NCI-H526 (cell line): Measurements from ENCODE around the gene CHST1.

Experiments used
- DNase-seq, 2 experiments: peaks; one replicate each; lab custom pipeline; 2025; lab: John Stamatoyannopoulos, UW

Gene CHST1

DNA sequence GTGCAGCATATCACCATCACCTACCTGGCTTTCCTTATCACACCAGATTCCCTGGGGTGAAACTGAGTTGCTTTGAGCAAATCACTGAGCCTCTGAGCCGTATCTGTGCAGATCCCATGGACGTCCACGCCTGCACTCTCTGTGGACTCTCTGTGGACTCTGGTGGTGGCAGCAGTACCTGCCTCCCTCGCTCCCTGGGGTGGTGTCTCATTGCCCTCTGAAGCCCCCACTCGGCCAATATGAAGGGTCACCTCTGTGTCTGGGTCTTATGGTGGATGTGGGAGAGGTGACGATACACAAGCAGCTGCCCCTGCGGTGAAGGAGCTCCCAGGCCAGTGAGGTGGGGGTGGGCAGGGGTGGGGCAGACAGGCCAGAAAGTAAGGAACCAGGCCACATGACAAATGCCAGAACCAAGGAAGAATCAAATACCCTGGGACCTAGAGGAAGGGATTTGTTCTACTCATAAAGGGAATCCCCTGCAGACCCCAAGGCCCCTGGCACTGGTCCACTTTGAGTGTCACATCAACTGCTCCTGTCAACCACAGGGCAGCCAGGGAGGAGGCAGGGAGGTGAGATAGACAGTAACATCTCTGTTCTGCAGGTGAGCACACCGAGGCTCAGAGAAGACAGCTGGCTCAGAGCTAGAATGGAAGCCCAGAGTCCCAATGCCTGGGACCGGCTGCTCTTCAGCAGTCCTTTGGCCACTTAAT, 9.2 kb upstream of the CHST1 start:
- no peak for DNase-seq

DNA sequence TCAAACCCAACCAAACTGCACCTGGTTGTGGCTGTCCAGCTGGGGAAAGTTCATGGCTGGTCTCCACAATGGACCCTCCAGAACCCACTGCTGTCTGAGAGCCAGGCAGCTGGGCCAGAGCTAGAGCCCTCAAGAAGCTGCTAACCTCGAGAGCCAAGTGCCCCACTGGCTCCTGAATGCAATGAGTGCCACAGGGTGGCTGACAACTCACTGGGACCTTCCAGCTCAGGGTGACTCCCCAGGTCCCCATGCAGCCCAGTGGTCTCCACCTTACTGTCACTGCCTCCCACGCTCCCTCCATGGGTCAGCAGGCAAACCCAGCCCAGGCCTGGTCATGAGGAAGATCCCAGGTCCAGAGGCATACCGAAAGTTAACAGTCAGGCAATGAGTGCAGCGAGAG, 8.0 kb upstream of the CHST1 start:
- DNase-seq = no peak

DNA sequence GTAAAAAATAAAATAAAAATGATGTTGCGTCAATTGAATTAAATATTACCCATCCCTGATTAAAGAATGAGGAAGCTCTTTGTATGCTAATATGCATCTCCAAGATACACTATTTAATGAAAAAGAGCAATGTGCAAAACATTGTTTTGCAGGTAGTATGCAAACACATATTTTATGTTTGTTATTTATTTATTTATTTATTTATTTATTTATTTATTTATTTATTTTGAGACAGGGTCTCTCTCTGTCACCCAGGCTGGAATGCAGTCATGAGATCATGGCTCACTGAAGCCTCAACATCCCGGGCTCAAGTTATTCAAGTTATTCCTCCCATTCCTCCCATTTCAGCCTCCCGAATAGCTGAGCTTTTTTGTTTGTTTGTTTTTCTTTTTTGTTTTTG, 7.2 kb upstream of the CHST1 start:
- DNase-seq = no peak

DNA sequence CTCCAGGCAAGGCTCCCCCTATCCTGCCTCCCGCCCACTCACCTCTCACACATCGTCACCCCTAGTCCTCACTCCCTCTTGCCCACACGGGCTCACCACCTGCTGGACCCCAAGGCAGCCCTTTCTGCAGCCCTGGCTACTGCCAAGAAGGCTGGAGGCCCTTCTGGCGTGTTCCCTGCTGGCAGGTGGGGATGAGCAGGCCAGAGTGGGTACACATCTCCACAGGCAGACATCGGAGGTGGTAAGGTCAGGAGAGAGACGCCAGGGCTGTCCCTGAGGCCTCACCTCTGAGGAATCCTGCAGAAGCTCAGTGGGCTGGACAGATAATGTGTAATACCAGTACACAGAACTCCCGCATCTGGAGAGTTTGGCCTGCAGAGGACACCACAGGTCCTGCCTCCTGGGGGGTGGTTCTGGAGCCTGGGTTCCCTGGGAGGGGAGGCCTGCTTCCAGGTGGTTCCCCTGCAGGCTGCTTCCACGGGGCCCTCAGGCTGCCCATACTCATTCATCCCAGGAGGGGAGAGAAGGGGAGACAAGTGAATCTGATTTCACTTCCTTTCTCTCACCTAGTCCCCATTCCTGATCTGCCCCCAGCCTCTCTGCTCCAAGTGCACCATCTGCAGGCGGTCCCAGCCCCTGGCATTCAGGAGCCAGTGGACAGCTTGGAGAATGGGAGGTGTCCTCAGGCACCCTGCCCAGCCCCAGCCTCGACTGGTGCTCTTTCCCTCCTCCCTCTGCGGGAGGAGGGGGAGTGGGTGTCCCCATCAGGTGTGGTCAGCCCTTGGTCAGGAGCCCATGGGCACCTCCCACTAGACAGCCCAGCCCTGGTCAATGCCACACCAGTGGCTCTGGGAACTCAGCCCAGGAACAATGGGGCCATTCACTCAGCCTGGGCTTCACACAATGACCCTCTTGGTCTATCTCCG, 6.1 kb upstream of the CHST1 start:
- DNase-seq = peak in 1 of 2 experiments; percentile 27

DNA sequence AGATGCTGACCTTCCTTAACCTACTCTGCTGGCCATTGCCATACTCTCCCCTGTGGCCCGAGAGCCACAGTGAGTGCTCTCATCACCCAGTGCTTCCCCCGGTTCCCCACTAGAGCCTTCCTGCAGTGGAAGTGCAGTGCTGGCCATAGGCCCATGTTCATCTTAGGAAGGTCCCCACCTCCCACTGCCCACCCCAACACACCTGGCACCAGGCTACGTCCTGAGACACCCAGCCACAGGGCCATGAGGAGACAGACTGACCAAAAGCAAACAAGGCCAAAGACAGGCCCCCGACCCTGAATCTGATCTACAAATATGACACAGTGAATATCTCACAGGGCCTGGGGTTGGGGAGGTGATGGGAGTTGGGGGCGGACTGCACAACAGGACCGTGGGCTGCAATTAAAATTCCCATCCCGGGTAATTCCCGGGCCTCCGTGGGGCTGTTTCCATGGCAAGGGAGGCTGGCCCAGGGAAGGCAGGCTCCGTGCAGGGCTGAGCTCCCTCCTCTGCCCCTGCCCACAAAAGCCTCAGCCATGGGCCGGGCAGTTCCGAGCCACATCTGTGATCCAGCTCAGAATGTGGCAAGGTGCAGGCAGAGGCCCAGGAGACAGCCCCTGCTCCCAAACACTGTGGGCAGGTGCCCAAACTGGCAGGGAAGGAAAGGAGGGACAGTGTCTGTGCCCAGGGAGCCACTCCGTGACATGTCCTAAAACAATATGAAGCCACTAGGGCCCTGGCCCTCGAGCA, 5.1 kb upstream of the CHST1 start:
- no peak for DNase-seq

DNA sequence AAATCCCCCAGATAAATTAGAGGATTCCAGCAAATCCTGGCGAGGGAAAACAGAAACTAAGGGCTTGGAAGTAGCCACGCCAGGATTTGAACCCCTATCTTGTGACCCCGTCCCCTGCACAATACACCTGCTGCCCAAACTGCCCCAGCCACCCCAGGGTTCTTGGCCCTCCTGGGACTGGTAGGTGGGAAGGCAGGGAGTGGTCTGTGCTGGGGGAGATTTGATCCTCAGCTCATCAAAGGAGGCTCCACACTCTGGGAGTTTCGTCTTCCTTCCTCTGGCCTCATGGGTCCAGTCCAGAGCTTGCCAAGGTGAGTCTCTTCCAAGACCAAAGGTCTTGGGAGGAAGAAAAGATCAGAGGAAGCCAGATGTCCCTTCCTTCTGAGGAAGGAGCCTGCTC, 4.5 kb upstream of the CHST1 start:
- DNase-seq = no peak

DNA sequence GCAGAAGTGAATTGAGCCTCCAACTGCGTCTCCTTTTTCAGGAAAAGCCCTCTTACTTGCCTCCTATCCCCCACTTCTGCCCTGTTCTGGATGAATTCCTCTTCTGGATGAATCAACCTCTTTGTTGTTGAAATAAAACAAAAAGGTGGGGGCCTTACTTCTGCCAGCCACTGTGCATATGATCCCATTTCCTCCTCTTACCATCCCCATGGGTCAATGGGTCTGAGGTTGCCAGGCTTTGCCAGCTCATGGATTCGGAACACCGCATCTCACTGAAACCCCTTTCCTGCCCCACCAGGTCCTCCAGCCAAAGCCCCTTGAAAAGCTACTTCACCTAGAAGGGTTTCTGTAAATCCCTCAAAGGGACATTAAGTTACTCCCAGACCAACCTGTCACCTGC, 3.7 kb upstream of the CHST1 start:
- DNase-seq = no peak

DNA sequence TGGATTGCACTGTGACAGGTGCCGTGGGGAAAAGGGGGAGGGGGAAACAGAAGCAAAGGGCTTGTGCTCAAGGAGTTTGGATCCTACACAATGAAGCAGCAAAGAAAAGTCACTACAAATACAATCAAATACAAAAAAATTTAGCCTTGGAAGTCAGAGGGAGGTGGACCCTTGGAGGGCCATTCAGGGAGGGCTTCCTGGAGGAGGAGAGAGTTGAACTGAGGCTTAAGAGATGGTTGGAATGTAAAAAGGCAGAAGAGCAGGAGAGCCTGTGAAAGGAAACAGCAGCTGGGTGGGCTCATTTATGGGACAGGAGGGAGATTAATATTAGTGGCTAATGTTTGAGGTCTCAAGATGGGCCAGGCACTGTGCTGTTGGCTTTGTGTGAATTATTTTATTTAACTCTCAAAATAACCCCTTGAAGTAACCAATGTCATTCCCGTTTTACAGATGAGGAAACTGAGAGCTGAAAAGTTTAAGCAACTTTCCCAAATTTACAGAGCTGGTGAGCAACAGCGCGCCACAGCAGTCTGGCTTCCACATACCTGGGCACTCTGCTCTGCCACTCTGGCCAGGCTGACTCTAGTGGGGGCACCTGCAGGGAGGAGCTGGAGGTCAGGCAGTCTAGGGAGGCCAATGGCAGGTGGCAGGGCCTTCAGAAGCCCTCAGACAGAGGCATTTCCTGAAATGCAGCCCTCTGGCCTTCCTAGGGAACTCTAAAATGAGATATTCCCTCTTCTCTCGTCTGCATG, 2.7 kb upstream of the CHST1 start:
- no peak for DNase-seq

DNA sequence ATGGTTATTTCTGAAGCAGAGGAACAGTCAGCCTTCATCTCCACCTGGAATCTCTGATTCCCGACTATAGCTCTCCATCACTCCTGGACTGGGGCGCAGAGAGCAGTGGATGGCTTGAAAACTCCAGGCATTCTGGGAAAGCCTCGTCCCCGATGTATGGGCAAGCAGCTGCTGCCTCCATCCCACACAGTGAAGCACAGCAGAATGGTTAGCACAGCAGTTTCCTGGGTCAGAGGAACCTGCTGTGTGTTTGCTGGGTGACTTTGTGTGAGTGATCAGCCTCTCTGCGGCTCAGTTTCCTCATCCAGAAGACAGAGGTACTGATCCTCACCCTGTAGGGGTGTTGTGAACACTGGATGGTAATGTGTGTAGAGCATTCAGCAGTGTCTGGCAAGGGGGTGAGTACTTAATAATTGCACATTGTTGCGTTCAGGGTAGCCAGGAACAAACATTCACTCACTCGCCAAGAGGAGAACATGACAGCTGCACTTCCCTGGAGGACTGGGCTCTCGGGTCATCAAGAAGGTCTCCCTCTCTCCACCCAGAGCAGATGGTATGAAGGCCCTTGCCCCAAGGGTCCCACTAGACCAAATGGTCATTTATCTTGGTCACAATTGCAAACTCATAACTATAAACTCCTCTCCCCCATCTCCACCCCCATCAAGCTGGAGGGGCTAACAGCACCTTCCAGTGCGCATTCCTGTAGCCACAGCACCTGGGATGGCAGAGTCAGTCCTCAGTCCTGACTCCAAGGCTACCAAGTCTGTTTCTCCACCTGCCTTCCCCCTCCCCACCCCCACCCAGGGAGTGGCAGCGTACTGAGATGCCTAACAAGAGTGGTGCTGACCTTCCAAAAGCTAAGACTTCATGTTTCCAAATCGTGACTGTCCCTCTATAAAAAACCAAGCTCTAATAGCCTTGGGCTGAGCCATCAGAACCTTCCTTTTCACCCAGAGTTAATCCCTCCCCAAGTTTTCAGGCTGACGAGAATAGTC, 1.5 kb upstream of the CHST1 start:
- no peak for DNase-seq

DNA sequence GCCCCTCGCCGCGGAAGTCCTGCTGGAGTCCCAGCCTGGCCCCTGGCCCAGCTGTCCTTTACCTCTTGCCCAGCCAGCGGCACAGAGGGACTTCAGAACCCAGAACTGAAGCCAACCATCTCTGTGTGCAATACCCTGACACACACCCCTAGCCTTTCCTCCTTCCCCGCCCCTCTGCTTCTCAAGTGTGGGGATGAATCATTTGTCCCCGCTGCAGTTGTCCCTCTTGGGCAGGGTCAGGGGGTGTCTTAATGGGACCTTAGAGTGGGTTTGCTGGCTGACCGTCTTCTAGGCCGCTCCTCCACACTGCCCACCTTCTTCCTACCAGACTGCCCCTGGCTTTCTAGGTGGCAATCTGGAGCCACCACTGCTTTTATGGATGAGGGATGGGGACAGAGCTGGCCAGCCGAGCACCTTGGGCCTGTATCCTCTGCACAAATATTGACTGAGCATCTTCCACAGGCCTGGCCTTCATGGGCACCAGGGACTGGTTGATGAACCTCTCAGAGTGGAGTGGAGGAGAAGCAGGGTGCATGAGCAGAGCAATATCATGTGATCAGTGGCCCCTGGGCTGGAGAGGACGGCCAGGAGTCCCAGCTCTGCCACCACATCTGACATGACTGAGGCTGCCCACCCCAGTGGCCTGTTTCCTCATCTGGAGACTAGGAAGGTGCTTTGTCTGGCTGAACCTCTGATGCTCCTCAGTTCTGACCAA, 668 bp upstream of the CHST1 start:
- no peak for DNase-seq

DNA sequence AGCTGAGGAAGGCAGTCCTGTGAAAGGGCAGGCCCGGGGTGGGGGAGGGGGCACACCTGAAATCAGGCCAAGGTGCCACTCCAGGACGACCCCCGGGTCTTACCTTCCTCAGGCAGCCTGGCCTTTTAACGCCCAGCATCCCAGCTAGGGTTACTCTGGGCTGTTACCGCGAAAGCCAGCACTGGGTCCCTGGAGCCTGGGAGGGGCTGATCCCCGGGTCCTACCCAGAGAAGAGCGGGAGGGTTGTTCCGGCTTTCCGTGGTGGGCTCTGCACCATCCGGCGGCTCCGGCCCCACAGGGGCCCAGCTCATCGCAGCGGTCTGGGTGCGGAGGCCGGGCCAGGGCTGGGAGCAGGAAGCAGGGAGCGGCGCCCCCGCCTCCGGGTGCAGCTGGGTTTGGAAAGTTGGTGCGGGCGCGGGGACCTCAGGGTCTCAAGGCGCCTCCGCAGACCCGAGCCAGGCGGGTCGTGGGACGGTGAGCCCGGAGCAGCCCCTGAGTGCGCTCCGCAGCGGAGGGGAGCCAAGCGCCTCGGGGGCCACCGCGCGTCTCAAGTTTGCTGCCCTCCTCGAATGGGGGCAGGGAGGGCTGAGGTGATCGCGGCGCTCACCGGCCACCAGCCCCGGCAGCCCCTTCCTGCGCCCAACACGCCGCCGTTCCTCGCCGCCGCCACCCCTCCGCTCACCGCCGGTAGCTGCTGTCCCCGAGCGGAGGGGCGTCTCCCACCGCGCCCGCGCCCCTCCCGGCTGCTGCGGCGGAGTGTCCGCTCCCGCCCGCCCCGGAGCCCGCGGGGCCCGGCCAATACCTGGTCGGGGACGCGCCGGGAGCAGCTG, 831 bp downstream of the CHST1 start:
- peak in 1 of 2 experiments; percentile 37 for DNase-seq

DNA sequence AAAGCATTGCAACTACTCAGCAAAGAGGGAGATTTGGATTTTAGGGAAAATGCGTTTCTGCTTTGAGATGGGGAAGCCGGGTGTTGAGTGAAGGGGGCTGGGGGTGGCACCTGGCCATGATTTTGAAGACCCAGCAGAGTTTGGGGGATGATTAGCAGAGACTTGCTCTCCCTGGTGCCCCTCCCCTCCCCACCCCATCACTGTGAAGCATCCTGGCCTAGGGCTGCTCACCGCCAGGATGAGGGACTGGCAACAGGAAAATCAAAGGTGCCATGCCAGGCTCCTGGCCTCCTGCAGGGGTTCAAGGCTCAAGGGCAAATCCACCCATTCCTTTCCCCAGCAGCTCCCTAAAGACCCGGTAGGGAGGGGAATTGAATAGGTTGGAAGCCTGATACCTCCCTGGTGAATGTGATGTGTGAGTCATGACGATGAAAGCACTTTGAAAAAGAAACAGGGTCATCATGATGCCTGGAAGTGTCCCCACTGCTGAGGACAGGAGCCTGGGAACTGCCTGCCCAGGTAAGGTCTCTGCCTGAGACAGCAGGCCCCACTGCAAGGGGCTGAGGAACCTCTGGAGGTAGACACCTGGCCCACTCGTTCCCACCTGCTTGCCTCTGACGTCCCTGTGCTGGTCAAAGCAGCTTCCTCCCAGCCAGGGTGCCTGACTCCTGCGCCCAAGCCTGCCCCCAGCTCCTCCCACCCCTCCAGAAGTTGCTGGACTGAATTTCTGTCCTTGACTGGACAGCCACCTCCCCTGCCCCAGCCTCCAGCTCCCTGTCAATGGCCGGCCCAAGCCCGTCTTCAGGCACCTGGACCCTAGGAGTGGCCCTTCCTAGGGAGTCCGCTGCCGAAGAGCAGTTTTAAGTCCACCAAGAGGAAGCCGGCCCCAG, 1.7 kb downstream of the CHST1 start:
- peak in 1 of 2 experiments; percentile 33 for DNase-seq

DNA sequence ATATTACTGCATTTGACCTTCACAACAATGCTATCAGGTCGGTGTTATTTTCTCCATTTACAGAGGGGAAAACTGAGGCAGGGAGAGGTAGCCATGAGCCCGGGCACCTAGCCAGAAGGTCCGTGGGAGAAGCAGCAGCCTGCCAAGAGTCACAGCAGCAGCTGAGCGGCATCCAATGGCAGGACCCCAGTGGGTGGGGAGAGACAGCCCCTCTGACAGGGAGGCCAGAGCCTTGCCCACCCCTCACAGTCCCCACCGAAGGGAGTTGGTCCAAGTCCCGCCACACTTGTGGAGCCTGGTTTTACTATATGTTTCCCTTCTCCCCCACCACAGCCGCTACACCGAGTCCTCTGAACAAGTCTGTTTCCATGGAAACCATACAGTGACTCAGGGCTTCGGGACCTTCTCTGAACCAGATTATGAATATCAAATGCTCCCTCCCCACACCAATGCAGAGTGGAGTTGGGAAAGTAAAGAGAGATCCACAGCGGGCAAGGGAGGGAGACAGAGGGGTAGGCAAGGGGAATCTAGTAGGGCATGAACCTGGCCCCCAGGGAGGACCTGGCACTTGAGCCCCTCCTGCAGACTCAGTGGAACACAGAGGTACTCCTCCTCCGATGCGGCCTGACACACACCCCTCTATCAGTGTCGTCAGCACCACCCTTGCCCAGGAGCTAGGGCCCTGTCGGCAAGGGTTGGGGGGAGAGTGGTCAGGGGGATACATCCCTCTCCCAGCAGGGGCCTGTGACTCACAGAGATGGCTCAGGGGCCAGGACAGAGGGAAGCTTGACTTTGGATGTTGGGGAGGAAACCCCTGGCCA, 2.5 kb downstream of the CHST1 start:
- DNase-seq = no peak

DNA sequence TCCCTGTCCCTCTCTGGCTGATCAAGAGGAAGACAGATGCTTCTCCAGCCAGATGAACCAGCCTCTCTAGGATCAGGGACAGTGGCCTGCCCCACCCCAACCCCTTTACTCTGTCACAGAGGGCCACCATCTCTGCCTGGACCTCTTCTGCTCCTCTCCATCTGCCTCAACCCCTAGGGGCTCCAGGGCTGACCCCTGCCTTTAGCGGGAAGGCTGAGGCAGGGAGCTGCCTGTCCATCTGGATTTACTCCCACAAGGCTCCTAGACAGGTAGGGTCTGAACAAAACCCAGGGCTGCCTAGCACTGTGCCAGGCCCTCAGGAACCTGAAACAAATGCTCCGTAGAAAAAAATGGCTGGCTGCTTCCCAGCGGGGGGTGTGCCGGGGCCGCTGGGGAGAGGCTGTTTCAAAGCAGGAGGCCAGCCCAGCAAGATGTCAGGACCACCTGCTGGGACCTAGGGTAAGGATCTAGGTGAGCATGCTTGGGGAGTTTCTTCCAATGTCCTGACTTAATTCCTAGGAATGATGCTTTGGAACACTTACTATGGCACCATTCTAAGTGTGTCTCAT, 3.2 kb downstream of the CHST1 start:
- no peak for DNase-seq

DNA sequence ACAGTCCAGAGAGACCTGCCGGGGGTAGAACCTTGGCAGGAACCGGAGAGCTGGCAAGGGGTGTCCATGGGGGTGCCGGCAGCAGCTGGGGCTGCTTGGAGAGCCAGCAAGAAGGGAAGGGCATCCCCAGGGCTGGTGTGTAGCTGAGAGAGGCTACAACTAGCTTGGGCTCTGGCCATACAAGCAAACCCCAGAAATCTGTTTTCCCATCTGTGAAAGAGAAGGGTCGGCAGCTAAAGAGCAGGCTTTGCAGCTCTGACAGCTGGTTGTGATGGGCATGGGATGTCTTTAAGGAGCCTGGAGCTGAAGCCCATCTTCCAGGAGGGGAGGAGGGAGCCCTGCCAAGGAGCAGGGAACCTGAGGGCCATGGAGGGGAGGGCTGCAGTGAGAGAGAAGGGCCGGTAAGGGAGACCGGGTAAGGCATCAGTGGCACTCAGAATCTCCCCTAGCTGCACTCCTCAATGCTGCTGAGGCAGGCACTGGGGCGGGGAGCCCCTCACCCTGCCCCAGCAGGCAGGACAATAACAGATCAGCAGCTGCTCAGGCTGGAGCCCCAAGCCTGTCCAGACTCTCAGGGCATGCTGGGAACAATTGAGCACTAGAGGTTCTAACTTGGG, 3.9 kb downstream of the CHST1 start:
- no peak for DNase-seq

DNA sequence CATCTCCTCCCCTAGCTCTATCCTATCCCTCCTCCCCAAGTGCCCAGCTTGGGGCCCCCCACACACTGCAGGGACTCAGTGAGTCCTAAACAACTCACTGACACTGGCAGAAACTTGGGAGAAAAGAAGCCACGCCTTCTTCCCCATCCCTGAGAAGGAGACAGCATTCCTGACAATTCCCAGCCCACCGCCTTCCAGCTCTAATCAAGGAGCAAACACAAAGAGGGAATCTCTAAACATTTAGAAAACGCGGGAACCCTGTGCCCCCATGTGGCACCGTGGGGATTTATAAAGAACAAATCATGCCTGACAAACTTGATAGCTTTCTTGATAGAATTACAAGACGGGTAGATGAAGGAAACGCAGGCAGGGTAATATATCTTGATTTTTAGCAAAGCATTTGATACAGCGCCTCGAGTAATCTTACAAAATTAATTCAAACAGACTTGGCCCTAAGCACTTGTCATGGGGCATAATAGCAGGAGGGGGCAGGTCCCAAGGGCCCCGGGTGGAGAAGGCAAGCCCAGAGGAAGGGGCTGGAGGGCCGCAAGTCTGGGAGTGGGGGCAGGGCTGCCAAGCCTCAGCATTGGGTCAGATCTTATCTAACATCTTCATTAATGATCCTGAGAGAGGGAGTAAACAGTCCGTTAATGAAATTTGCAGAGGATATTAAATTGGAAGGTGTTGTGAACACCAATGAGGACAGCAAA, 4.5 kb downstream of the CHST1 start:
- DNase-seq = no peak
